ENCODE results near the gene HCCS. TPM values are rescaled to one million over a fixed set of nuclear protein-coding genes. Genes with fewer than 3 reads are reported as not detected.
A peak's percentile ranks its signal among the peaks of the same experiment; 100 is the strongest.

HCCS gene
- total and polyA plus RNA-seq, 2 of the 13 experiments (the other 11 are each of a cell fraction or from before 2014, with no cell fraction given): 15.4 to 16.7 TPM

- TF ChIP-seq, protein P1, sequence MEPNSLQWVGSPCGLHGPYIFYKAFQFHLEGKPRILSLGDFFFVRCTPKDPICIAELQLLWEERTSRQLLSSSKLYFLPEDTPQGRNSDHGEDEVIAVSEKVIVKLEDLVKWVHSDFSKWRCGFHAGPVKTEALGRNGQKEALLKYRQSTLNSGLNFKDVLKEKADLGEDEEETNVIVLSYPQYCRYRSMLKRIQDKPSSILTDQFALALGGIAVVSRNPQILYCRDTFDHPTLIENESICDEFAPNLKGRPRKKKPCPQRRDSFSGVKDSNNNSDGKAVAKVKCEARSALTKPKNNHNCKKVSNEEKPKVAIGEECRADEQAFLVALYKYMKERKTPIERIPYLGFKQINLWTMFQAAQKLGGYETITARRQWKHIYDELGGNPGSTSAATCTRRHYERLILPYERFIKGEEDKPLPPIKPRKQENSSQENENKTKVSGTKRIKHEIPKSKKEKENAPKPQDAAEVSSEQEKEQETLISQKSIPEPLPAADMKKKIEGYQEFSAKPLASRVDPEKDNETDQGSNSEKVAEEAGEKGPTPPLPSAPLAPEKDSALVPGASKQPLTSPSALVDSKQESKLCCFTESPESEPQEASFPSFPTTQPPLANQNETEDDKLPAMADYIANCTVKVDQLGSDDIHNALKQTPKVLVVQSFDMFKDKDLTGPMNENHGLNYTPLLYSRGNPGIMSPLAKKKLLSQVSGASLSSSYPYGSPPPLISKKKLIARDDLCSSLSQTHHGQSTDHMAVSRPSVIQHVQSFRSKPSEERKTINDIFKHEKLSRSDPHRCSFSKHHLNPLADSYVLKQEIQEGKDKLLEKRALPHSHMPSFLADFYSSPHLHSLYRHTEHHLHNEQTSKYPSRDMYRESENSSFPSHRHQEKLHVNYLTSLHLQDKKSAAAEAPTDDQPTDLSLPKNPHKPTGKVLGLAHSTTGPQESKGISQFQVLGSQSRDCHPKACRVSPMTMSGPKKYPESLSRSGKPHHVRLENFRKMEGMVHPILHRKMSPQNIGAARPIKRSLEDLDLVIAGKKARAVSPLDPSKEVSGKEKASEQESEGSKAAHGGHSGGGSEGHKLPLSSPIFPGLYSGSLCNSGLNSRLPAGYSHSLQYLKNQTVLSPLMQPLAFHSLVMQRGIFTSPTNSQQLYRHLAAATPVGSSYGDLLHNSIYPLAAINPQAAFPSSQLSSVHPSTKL (CRISPR knock-in tag; IDR thresholded peaks at IDR 0.05): peak; percentile 60
- TF ChIP-seq IRF1 (CRISPR knock-in tag; IDR thresholded peaks at IDR 0.05; ENCODE audit: low read depth) (no peak), NCOA2 (CRISPR knock-in tag; IDR thresholded peaks at IDR 0.05) (peak; percentile 46), FOXJ3 (CRISPR knock-in tag; IDR thresholded peaks at IDR 0.05; ENCODE audit: borderline replicate concordance) (peak; percentile 69; the same call in 1 of the 2 replicates), MIER3 (CRISPR knock-in tag; IDR thresholded peaks at IDR 0.05; ENCODE audit: borderline replicate concordance) (peak; percentile 15; the same call in 1 of the 2 replicates), ZNF644 (CRISPR knock-in tag; IDR thresholded peaks at IDR 0.05; ENCODE audit: low read depth) (no peak), SOX5 (CRISPR knock-in tag; IDR thresholded peaks at IDR 0.05; ENCODE audit: borderline replicate concordance) (peak; percentile 72; the same call in 1 of the 2 replicates), MXI1 (IDR thresholded peaks at IDR 0.05; ENCODE audit: borderline replicate concordance, low read depth, low read length) (peak; percentile 38; the same call in 1 of the 3 replicates), AKAP8 (CRISPR knock-in tag; IDR thresholded peaks at IDR 0.05) (no peak), ZNF383 (CRISPR knock-in tag; IDR thresholded peaks at IDR 0.05; ENCODE audit: borderline replicate concordance) (no peak), FOXA3 (CRISPR knock-in tag; IDR thresholded peaks at IDR 0.05) (peak; percentile 64), NR2F2 (IDR thresholded peaks at IDR 0.05; ENCODE audit: borderline replicate concordance, low read depth) (peak; percentile 85), RFX1 (IDR thresholded peaks at IDR 0.05) (peak; percentile 81), CREM (IDR thresholded peaks at IDR 0.05) (peak; percentile 24; the same call in 1 of the 2 replicates), CREM (CRISPR knock-in tag; IDR thresholded peaks at IDR 0.05) (no peak)
- TF ChIP-seq, protein P2, sequence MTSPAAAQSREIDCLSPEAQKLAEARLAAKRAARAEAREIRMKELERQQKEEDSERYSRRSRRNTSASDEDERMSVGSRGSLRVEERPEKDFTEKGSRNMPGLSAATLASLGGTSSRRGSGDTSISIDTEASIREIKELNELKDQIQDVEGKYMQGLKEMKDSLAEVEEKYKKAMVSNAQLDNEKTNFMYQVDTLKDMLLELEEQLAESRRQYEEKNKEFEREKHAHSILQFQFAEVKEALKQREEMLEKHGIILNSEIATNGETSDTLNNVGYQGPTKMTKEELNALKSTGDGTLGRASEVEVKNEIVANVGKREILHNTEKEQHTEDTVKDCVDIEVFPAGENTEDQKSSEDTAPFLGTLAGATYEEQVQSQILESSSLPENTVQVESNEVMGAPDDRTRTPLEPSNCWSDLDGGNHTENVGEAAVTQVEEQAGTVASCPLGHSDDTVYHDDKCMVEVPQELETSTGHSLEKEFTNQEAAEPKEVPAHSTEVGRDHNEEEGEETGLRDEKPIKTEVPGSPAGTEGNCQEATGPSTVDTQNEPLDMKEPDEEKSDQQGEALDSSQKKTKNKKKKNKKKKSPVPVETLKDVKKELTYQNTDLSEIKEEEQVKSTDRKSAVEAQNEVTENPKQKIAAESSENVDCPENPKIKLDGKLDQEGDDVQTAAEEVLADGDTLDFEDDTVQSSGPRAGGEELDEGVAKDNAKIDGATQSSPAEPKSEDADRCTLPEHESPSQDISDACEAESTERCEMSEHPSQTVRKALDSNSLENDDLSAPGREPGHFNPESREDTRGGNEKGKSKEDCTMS (CRISPR knock-in tag; conservative IDR thresholded peaks at IDR 0.05): no peak
- TF ChIP-seq, protein P3, sequence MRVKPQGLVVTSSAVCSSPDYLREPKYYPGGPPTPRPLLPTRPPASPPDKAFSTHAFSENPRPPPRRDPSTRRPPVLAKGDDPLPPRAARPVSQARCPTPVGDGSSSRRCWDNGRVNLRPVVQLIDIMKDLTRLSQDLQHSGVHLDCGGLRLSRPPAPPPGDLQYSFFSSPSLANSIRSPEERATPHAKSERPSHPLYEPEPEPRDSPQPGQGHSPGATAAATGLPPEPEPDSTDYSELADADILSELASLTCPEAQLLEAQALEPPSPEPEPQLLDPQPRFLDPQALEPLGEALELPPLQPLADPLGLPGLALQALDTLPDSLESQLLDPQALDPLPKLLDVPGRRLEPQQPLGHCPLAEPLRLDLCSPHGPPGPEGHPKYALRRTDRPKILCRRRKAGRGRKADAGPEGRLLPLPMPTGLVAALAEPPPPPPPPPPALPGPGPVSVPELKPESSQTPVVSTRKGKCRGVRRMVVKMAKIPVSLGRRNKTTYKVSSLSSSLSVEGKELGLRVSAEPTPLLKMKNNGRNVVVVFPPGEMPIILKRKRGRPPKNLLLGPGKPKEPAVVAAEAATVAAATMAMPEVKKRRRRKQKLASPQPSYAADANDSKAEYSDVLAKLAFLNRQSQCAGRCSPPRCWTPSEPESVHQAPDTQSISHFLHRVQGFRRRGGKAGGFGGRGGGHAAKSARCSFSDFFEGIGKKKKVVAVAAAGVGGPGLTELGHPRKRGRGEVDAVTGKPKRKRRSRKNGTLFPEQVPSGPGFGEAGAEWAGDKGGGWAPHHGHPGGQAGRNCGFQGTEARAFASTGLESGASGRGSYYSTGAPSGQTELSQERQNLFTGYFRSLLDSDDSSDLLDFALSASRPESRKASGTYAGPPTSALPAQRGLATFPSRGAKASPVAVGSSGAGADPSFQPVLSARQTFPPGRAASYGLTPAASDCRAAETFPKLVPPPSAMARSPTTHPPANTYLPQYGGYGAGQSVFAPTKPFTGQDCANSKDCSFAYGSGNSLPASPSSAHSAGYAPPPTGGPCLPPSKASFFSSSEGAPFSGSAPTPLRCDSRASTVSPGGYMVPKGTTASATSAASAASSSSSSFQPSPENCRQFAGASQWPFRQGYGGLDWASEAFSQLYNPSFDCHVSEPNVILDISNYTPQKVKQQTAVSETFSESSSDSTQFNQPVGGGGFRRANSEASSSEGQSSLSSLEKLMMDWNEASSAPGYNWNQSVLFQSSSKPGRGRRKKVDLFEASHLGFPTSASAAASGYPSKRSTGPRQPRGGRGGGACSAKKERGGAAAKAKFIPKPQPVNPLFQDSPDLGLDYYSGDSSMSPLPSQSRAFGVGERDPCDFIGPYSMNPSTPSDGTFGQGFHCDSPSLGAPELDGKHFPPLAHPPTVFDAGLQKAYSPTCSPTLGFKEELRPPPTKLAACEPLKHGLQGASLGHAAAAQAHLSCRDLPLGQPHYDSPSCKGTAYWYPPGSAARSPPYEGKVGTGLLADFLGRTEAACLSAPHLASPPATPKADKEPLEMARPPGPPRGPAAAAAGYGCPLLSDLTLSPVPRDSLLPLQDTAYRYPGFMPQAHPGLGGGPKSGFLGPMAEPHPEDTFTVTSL (CRISPR knock-in tag; IDR thresholded peaks at IDR 0.05; ENCODE audit: borderline replicate concordance): peak; percentile 69; the same call in 1 of the 2 replicates
- TF ChIP-seq, protein P4, sequence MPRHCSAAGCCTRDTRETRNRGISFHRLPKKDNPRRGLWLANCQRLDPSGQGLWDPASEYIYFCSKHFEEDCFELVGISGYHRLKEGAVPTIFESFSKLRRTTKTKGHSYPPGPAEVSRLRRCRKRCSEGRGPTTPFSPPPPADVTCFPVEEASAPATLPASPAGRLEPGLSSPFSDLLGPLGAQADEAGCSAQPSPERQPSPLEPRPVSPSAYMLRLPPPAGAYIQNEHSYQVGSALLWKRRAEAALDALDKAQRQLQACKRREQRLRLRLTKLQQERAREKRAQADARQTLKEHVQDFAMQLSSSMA (CRISPR knock-in tag; IDR thresholded peaks at IDR 0.05): no peak
Observed at GRCh38 chrX:11097933-11098332, 13.2 kb upstream of the HCCS start (continued).

Data from HepG2 (cell line).